Body of pancreas (tissue), 4 donors: ENCODE data around the gene FOXK1.

Experiments used
- CTCF ChIP-seq, 7 experiments: fragments of 450-650 bp in 4 of 7; fragments of 200-600 bp in 3 of 7; sonication (generic) in 3 of 7; IDR thresholded peaks; one replicate each; pipeline ENCODE4 v1.5.1; 2016 to 2019; ENCODE audit warnings: antibody characterized with exemption in 7 of 7
- POLR2A ChIP-seq, 3 donors: fragments of 450-650 bp; IDR thresholded peaks; one replicate each; pipeline ENCODE4 v1.6.1; 2016; ENCODE audit warnings: antibody characterized with exemption in 3 of 3, mild to moderate bottlenecking in 2 of 3

- TF ChIP-seq CTCF (IDR thresholded peaks at IDR 0.05), result no peak
- TF ChIP-seq POLR2A (IDR thresholded peaks at IDR 0.05), result no peak
Measured at GRCh38 chr7:4702961-4703512, 20.9 kb downstream of the FOXK1 start.
